ENCODE results near the gene CTBP1. TPM values are rescaled to one million over a fixed set of nuclear protein-coding genes. Genes with fewer than 3 reads are reported as not detected.

Gene CTBP1
- total and polyA plus RNA-seq, 2 donors from 2014 or later: 96.1 to 170 TPM

- H3K36me3 ChIP-seq (ENCODE audit: control insufficient read depth in 2 of 3, insufficient read depth in 3 of 3, low read length in 3 of 3): no peaks in the 10 kb centered on the region
- no peak overlapping the region for H3K9ac ChIP-seq (ENCODE audit: low read length in 3 of 3)
- no peak overlapping the region for H3K4me3 ChIP-seq (ENCODE audit: low read length in 3 of 3)
- intact Hi-C loops (cut with DNase I): no loop called here
- H3K4me1 ChIP-seq (ENCODE audit: control insufficient read depth in 2 of 3, insufficient read depth in 2 of 3, low read depth in 1 of 3, low read length in 3 of 3): no peaks in the 10 kb centered on the region
- no peak for TF ChIP-seq CTCF (IDR thresholded peaks at IDR 0.05; ENCODE audit: borderline replicate concordance, extremely low read depth, insufficient read depth)
- no peak overlapping the region for H3K27ac ChIP-seq (ENCODE audit: low read depth in 2 of 2, low read length in 2 of 2)
- DNase-seq: no peak
- H3K9me3 ChIP-seq (ENCODE audit: control insufficient read depth in 2 of 3, insufficient read depth in 1 of 3, low read length in 3 of 3): no peaks in the 10 kb centered on the region
- FAIRE-seq: no peak
- H3K27me3 ChIP-seq (ENCODE audit: control insufficient read depth, insufficient read depth, low read length): no peaks in the 10 kb centered on the region
Measured at GRCh38 chr4:1258457-1258856, 9.5 kb upstream of the CTBP1 start.

- intact Hi-C loops (cut with DNase I): no loop called here
- TF ChIP-seq CTCF (IDR thresholded peaks at IDR 0.05; ENCODE audit: borderline replicate concordance, extremely low read depth, insufficient read depth): no peak
- Histone ChIP-seq H3K9ac (ENCODE audit: low read length in 3 of 3) (no peak overlapping the region), H3K4me1 (ENCODE audit: control insufficient read depth in 2 of 3, insufficient read depth in 2 of 3, low read depth in 1 of 3, low read length in 3 of 3) (peaks cover 0 to 7% (median 2%) of the 10 kb centered on the region in 3 donors), H3K4me3 (ENCODE audit: low read length in 3 of 3) (no peak overlapping the region), H3K36me3 (ENCODE audit: control insufficient read depth in 2 of 3, insufficient read depth in 3 of 3, low read length in 3 of 3) (no peaks in the 10 kb centered on the region), H3K9me3 (ENCODE audit: control insufficient read depth in 2 of 3, insufficient read depth in 1 of 3, low read length in 3 of 3) (no peaks in the 10 kb centered on the region), H3K27me3 (ENCODE audit: control insufficient read depth, insufficient read depth, low read length) (no peaks in the 10 kb centered on the region), H3K27ac (ENCODE audit: low read depth in 2 of 2, low read length in 2 of 2) (no peak overlapping the region)
- FAIRE-seq (no peak), DNase-seq (no peak)
Measured at GRCh38 chr4:1255699-1256098, 6.8 kb upstream of the CTBP1 start.

GRCh38 chr4:1255151-1255550, 6.2 kb upstream of the CTBP1 start:
- DNase-seq: no peak
- FAIRE-seq: no peak
- no peak for TF ChIP-seq CTCF (IDR thresholded peaks at IDR 0.05; ENCODE audit: borderline replicate concordance, extremely low read depth, insufficient read depth)
- peaks cover 0 to 13% (median 8%) of the 10 kb centered on the region in 3 donors for H3K4me1 ChIP-seq (ENCODE audit: control insufficient read depth in 2 of 3, insufficient read depth in 2 of 3, low read depth in 1 of 3, low read length in 3 of 3)
- H3K4me3 ChIP-seq (ENCODE audit: low read length in 3 of 3): no peak overlapping the region
- H3K27ac ChIP-seq (ENCODE audit: low read depth in 2 of 2, low read length in 2 of 2): no peak overlapping the region
- no peaks in the 10 kb centered on the region for H3K36me3 ChIP-seq (ENCODE audit: control insufficient read depth in 2 of 3, insufficient read depth in 3 of 3, low read length in 3 of 3)
- intact Hi-C loops (cut with DNase I): no loop called here
- H3K27me3 ChIP-seq (ENCODE audit: control insufficient read depth, insufficient read depth, low read length): no peaks in the 10 kb centered on the region
- H3K9me3 ChIP-seq (ENCODE audit: control insufficient read depth in 2 of 3, insufficient read depth in 1 of 3, low read length in 3 of 3): no peaks in the 10 kb centered on the region
- no peak overlapping the region for H3K9ac ChIP-seq (ENCODE audit: low read length in 3 of 3)

- no peak overlapping the region for H3K4me3 ChIP-seq (ENCODE audit: low read length in 3 of 3)
- no peak overlapping the region for H3K9ac ChIP-seq (ENCODE audit: low read length in 3 of 3)
- FAIRE-seq (no peak), DNase-seq (no peak)
- H3K4me1 ChIP-seq (ENCODE audit: control insufficient read depth in 2 of 3, insufficient read depth in 2 of 3, low read depth in 1 of 3, low read length in 3 of 3): peaks cover 0 to 17% (median 11%) of the 10 kb centered on the region in 3 donors
- H3K36me3 ChIP-seq (ENCODE audit: control insufficient read depth in 2 of 3, insufficient read depth in 3 of 3, low read length in 3 of 3): no peaks in the 10 kb centered on the region
- H3K9me3 ChIP-seq (ENCODE audit: control insufficient read depth in 2 of 3, insufficient read depth in 1 of 3, low read length in 3 of 3): no peaks in the 10 kb centered on the region
- no peaks in the 10 kb centered on the region for H3K27me3 ChIP-seq (ENCODE audit: control insufficient read depth, insufficient read depth, low read length)
- H3K27ac ChIP-seq (ENCODE audit: low read depth in 2 of 2, low read length in 2 of 2): no peak overlapping the region
- TF ChIP-seq CTCF (IDR thresholded peaks at IDR 0.05; ENCODE audit: borderline replicate concordance, extremely low read depth, insufficient read depth): no peak
- intact Hi-C loops (cut with DNase I): no loop called here
Measured at GRCh38 chr4:1253831-1254230, 4.9 kb upstream of the CTBP1 start.
